HG02623 (cell line): ENCODE results near the gene SLC25A21.
A peak's percentile ranks its signal among the peaks of the same experiment; 100 is the strongest.
"Not testable (repeated sequence)": the region's sequence is repeated elsewhere in the genome, so short reads cannot be mapped to it uniquely, and the experiment has no call there.

ENCODE experiments used
- ATAC-seq: cut with Tn5 transposase; IDR thresholded peaks from one replicate; pipeline ENCODE4 v1.9.1; 2021; ENCODE audit warnings: moderate library complexity; ENCODE audit not compliant: unreplicated experiment

Gene SLC25A21

DNA sequence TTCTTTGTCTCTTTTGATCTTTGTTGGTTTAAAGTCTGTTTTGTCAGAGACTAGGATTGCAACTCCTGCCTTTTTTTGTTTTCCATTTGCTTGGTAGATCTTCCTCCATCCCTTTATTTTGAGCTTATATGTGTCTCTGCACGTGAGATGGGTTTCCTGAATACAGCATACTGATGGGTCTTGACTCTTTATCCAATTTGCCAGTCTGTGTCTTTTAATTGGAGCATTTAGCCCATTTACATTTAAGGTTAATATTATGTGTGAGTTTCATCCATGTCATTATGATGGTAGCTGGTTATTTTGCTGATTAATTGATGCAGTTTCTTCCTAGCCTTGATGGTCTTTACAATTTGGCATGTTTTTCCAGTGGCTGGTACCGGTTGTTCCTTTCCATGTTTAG lies 276.1 kb downstream of the SLC25A21 start:
- not testable (repeated sequence) for ATAC-seq

DNA sequence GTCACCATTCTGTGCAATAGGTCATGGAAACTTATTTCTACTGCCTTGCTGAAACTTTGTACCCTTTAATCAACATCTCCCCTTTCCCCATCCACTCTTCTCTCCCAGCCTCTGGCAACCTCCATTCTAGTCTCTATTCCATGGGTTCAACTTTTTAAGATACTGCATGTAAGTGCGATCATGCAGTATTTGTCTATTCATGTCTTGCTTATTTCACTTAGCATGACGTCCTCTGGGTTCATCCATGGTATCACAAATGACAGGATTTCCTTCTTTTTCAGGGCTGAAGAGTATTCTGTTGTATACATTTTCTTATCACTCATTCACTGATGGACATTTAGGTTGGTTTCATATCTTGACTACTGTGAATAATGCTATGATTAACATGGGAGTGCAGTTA lies 288.4 kb downstream of the SLC25A21 start:
- no peak for ATAC-seq

DNA sequence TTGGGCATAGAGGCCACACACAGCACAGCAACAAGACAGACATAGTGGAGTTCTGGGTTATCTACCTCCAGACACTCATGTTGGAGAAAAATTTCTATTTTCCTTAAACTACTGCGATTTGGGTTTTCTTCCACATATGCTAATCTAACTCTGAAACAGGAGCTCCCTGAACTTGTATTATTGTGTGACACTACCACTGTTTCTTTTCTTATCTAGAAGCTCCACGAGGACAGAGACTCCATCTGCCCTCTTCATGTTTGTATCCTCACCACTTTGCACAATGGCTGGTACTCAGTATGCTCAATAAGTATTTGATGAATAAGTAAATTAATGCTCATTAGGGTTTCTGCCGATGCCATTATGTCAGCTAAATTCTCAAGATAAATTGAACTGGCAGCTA lies 292.1 kb downstream of the SLC25A21 start:
- ATAC-seq: no peak

DNA sequence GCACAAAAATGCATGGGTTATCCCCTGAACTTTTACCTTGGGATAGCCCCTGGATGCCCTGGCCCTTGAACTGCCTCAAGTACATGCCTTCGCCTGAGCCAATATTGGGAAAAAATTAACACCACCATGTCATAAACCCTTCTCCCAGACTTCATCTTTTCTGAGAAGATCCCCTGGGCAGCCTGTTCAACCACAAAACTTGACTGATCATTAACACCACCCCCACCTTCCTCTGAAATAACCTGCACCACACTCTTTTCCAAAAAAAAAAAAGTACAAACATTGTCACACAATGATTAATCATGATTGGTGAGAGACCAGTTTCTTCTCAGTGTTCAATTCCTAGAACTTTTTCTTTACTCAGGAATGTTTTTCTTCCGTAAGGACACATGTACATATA lies 292.8 kb downstream of the SLC25A21 start:
- ATAC-seq: no peak

DNA sequence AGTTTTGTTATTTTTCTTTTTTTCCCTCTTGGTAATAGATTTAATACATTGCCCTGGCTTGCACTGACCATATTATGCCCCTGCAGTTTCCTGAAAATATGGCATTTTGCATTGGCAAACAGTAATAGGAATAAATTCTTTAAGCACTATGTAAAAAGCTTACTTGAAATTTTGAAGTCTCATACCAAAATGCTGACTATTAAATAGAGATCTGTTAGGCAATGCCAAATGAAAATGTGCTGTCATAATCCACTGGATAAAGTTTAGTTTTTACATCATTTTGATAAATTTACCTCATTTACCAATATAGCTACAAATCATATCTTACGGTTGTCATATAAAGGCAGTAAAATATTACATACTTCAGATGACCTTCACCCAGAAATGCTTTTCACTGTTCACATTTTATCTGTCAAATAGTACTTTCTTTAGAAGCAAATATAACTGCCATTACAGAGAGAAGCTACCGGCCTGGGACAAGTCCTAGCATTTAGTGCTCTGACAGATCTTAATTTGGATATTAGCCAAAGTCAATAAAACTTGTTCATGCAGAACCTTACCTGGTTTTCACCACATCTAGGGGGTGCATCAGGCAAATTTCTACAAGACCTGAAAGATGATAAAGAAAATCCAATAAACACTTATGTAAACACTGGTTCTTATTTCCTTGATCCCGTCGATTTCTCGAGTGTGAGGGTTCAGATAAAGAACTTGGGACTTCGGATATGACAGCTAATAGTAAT lies 297.8 kb downstream of the SLC25A21 start:
- ATAC-seq: no peak

DNA sequence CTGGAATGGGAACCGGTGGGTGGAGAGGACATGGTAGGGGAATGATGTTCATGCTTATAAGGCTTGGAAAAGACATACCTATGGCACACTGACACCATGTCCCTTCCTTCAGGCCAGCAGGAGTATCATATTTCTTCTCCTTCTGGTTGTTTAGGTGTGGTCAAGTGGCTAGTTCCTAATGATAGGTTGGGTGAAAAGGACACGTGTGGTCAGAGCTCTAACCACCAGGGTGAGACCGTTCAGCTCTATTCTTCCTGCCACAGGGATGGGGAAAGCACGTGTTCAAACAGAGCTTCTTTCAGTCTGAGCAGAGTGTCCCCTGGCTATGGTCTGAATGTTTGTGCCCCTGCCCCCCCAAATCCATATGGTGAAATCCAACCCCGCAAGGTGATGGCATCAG lies 301.6 kb downstream of the SLC25A21 start:
- ATAC-seq: no peak

DNA sequence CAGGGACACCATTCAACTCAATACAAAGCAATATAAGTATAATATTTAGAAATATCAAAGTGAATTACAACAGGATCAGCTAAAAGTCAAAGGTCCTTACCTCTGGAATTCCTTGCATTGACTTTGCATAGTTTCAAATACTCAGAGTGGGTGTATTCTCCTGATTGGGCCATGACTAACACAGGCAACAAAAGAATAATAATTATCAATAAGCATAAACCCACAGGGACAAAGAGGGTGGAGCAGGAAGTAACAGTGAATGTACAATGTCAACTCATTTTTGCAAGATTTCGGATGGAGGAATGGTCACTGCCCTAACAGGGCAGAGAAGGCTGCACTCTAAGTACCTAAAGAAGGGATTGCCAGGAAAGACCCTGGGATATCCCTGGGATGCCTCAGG lies 303.3 kb downstream of the SLC25A21 start:
- no peak for ATAC-seq

DNA sequence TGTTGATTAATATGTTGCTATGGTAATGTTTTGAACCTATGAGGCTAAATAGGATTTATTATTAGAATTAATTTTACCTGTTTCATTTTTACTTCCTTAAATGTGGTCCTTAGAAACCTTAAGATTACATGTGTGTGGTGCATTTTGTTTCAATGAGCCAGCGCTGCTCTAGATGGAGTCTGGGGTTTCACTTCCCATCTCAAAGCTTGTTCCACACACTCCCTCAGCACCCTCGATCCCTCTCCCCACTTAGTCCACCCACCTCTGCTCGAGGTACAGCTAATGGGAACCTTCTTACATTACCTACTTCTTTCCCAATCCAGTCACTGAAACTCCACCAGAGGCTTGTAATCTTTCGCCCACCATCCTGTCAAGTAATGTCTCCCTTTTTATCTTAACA lies 305.5 kb downstream of the SLC25A21 start:
- ATAC-seq: peak; percentile 83

DNA sequence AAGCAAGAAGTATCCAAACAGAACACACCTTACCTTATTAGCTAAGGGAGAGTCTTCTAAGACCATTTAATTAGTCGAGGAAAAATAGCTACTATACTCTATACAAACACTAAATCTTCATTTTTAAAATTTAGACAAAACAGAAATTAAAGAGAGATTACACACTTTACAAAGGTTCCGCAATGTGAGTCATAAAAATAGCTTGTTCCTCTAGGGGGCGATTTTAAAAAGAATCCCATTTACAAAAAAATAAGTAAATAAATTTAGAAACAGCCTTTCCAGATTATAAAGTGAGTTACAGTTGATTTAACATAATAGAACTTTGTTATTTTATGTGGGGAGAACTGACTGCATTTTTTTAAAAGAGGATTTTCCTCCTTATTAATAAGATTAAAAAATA lies 309.1 kb downstream of the SLC25A21 start:
- no peak for ATAC-seq

DNA sequence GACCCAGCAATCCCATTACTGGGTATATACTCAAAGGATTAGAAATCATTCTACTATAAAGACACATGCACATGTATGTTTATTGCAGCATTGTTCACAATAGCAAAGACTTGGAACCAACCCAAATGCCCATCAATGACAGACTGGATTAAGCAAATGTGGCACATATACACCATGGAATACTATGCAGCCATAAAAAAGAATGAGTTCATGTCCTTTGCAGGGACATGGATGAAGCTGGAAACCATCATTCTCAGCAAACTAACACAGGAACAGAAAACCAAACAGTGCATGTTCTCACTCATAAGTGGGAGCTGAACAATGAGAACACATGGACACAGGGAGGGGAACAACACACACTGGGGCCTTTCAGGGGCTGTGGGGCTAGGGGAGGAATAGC lies 310.2 kb downstream of the SLC25A21 start:
- not testable (repeated sequence) for ATAC-seq

DNA sequence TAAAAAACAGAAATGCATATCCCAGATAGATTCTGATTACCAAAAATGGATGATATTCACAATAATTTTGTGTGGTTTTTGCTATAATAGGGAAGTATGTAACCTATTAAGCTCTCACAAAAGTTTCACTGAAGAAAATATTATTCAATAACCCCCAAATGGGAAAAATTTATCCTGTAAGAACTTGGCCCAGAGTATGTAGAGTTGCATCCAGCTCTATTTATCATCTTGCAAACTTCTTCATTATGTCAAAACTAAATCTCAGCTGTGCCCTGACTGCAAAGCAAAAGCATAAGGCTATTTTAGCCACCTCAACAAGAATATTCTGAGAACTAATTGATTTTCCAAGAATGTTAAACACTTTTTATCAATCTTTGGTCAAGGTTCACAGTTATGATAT lies 311.6 kb downstream of the SLC25A21 start:
- ATAC-seq: no peak

DNA sequence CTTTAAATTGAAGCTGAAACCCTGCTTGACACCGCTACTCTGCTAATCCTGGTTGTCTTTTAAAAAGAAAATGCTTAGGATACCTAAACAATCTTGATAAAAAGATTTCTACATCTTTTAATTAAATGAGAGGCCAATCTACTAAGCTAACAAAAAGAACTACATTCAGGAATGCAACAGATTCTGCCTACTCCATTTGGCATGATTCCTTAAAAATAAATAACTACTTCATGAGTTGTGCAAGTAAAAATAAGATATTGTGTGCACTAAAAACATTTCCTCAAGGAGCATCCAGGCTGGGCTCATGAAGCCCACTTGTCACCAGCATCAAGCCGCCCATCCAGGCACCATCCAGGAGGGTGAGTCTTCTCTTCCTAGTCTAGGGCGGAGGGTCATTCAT lies 313.3 kb downstream of the SLC25A21 start:
- ATAC-seq: no peak

DNA sequence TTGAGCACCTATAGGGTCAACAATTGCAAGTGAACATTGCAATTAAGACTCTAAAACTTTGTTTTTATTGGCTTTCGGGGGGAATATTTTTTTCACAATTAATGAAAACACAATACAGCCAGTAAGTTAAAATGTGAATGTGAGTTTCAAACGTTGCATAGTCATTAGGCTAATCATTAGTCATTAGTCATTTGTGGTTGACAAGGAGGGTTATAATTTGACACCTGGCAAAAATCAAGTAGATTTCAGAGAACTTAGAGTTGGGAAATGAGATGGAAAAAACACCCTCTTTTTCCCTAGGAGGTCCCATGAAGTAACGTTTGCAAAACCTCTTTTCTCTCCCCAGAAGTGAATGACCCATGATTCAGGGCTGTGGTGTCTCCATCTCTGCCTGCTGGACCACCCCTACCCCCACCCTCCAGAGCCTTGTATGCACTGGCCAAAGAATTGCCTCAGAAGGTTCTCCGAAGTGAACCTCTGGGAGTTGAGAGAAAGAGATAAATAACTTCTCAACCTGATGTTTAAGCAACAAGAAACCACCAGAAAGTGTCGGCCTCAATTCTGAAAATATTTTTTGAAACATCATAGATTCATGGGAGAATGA lies 314.5 kb downstream of the SLC25A21 start:
- ATAC-seq: no peak

DNA sequence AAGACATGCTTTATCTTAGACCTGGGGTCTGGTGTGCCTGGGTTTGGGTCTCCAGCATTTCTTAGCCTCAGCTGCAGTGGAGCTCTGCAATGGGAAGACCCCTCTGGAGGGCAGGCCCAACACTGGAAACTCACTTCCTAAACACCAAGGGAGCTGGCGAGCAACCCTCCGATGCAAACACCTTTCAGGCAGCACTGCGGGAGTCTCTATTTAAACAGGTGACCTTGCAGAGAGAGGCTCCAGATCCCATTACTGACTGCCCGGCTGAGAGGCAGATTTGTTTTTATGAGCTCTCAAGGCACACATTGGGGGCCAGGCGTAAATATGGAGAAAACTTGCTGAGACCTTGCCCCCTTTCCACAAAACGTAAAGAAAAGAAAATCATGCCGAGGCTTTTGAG lies 315.3 kb downstream of the SLC25A21 start:
- ATAC-seq: no peak

DNA sequence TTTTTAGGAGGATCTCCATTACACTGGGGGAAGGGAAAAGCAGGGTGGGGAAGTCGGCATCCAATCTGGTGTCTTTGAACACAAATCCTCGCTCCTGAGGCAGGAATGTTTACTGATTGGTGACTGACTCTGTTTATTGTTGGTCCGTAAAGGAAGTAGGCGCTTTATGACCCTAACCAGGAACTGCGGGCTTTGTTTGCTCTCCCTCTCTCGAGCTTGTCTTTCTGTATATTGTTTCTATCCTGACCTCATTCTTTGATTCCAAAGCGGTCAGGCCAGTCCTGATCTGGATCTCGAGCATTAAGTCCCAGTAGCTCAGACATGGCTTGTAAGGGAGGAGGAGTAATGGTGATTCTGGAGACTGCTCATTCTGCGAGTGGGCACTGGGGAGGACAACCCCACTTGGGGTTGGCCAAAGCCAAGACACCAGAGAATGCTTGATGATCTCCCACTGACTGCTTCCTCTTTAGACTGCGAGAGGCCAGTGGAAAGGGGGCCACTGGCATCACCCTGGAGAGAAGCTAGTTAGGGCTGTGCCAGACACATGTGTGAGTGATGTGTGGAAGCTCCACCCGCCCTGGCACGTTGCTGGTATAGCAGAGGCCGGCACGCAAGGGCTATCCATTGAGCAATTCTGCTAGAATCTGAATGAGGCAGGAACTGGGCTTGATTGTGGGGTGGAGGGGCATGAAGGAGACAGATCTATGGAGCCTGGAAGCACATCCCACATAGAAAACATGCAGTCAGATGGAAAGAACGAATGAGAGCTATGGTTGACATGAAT lies 316.1 kb downstream of the SLC25A21 start:
- ATAC-seq: no peak

DNA sequence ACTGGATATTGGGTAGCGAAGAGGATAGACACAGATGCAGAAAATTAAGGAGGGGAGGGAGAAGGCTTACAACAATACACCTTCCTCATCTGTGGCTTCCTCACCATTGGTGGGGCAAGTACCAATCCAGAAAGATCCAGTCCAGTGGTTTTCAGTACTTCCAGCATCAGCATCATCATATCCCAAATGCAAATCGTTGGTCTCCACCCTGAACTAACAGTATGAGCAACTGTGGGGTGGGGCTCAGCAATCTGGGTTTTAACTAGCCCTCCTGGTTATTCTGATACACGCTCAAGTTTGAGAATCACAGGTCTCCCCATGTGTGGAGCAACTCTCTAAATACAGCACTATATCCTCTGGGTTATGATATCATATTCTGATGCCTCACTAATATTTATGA lies 317.0 kb downstream of the SLC25A21 start:
- no peak for ATAC-seq

DNA sequence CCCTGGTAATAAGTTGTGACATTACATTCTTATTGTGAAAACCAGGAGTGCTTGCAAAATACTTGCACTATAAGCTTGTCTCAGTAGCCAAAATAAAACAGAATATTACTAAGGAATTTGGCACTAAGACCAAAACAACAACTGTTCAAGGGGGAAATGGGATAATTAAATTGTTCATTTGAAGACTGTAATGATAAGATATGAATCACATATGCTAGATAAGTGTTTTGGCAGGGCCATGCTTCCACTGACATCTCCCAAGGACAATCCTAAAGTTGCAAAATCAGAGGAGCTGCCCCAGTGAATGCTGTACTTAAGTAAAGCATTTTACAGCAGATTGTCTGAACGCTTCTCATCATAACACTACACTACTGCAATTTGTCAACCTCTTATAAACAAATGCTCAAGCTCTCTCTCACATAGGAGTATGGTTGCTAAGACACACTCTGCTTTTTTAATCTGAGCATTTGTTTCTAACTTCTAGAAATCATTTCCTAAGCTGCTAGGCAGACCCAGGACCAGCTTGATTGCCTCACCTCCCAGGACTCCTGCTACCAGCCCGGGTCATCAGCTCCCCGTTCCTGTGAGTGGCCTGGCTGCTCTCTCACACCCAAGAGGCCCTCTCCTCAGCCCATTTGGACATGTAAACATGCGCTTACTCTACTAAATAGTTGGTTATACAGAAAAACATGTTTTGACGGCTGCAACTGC lies 319.3 kb downstream of the SLC25A21 start:
- no peak for ATAC-seq

DNA sequence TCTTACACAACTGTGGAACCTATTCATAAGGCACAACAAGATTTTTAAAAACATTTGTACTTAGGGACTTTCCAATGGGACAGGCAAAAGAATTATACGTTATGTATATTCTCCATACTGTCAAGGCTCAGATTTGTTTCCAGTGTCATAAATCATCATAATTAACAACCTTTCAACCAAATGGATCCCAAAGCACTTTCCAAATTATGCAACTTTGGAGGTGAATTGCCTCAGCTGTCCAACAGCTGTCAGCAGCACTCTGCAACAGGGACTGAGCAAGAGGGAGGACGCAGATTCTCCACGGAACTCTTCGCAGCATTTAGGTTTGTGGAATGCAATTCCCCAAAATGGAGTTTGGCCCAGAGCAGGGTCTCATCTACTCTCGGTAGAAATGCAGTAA lies 324.2 kb downstream of the SLC25A21 start:
- ATAC-seq: no peak

DNA sequence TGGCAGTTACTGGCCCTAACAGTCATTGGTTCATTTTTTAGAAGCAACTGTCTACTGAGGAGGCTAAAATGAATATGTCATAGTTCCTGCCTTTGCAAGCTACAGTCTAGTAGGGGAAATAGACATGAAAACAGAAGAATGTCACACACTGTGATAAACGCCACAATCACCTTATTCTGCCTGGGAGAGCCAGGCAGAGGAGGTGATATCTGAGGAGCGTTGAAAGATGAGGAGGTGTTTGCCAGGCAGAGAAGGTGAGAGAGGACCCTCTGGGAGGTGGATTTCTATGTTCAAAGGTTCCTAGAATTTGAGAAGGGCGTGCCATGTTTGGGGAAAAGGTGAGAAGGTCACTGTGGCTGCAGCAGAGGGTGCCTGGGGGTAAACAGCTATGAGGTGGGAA lies 325.0 kb downstream of the SLC25A21 start:
- no peak for ATAC-seq

DNA sequence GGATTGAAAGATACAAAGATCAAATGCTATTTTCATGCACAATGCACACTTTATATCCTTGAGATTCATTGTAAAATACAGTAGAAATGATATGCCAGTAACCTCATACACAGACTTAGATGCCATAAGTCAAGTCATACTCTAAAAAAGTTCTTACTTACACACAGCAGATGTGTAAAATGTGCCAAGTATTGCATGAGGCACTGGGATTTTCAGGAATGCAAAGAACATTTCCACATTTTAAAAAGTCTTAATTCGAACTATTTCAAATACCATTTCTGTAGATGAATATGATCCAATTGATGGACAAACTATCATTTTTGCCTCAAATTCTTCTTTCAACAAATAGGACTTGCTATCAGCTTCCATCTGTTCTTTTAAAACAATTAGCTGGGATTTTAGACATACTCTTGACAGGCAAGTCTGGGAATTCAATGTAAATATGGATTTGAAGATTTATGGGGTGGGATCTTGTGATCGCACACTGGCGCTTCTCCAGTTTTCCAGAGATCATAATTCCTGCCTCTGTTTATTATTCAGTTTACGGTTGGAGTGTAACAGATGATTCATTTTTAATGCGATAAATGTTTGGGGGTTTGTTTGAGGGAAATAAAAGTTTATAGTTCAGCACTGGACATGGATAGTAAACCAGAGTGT lies 326.9 kb downstream of the SLC25A21 start:
- no peak for ATAC-seq
